ENCODE data around the gene LILRB1.
"Not testable (repeated sequence)": the region's sequence is repeated elsewhere in the genome, so short reads cannot be mapped to it uniquely, and the experiment has no call there.

Gene LILRB1

GRCh38 chr19:54630262-54630661 is at the start of gene LILRB1:
Gene LILRB1 (plus strand): TSS chr19:54630484. CDS start chr19:54631074, 590 bp downstream.
- DNase-seq: peak; percentile 52 to 57

GRCh38 chr19:54586397-54586796 is 43.9 kb upstream of the LILRB1 start:
- no peak for DNase-seq

DNA sequence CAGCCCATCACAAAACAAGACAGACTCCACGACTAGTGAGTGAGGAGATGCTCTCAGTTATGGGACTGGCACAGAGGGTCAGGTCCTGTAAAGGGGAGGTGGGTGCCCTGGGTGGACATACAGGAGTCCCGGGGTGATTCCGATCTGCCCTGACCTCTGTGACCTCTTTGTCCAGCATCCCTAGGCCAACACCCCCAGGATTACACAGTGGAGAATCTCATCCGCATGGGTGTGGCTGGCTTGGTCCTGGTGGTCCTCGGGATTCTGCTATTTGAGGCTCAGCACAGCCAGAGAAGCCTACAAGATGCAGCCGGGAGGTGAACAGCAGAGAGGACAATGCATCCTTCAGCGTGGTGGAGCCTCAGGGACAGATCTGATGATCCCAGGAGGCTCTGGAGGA is 43.3 kb upstream of the LILRB1 start:
- no peak for DNase-seq

GRCh38 chr19:54593445-54593844 is 36.8 kb upstream of the LILRB1 start, which contains the start of gene LILRA1:
Gene LILRA1 (plus strand): TSS chr19:54593632. CDS start chr19:54594245, 613 bp downstream.
- DNase-seq: peak; percentile 75 to 83

GRCh38 chr19:54593931-54594626 is 36.2 kb upstream of the LILRB1 start:
- DNase-seq: peak; percentile 11 to 16

GRCh38 chr19:54594737-54595136 is 35.5 kb upstream of the LILRB1 start:
- DNase-seq: no peak

DNA sequence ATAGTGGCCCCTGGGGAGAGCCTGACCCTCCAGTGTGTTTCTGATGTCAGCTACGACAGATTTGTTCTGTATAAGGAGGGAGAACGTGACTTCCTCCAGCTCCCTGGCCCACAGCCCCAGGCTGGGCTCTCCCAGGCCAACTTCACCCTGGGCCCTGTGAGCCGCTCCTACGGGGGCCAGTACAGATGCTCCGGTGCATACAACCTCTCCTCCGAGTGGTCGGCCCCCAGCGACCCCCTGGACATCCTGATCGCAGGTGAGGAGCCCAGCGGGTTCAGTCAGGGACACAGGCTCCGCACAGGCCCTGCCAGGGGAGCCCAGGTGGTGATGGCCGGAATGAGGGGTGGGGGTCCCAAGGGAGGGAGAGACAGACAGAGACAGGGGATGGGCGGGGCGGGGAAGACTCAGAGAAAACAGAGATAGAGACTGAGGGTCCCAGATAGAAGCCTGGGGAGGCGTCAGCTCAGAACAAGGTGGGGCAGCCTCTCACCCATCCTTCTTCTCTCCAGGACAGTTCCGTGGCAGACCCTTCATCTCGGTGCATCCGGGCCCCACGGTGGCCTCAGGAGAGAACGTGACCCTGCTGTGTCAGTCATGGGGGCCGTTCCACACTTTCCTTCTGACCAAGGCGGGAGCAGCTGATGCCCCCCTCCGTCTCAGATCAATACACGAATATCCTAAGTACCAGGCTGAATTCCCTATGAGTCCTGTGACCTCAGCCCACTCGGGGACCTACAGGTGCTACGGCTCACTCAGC is 34.4 kb upstream of the LILRB1 start:
- not testable (repeated sequence) for DNase-seq

DNA sequence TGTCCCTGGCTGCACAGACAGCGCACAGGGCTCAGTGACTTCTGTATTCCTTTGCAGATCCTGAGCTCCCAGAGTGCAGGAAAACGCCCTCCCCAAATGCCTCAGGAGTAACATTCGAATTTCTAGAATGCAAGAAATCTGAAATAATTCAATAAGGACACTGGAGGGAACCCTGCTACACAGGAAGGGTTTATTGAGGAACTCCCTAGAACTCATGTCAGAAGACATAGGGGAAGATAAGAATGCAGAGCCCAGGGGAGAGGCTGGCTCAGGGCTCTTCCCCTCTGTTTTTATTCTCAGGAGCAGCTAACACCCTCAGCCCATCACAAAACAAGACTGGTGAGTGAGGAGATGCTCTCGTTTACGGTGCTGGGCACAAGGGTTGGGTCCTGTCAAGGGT is 30.1 kb upstream of the LILRB1 start:
- DNase-seq: no peak

- DNase-seq: no peak
These were observed 24.1 kb upstream of the LILRB1 start for GRCh38 chr19:54606230-54606629.

GRCh38 chr19:54606891-54607784 is 23.1 kb upstream of the LILRB1 start:
- DNase-seq: no peak

GRCh38 chr19:54607785-54608150 is 22.5 kb upstream of the LILRB1 start:
- no peak for DNase-seq

DNA sequence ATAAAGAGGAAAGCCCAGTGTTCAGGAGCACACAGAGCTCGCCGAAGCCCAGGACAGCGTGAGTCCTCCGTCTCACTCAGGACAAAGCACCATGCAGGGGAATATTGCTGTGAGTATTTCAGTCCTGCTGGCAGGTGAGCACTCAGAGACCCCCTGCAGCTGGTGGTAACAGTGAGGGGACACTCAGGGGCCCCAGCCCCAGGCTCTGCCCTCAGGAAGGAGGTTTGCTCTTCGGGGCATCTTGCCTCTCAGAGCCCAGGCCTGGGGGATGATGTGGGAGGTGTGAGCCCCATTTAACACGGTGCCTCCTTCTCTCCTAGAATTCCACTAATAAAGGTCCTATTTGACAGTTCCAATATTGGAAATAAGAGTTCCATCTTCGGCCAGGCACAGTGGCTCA is 22.1 kb upstream of the LILRB1 start:
- DNase-seq: no peak

DNA sequence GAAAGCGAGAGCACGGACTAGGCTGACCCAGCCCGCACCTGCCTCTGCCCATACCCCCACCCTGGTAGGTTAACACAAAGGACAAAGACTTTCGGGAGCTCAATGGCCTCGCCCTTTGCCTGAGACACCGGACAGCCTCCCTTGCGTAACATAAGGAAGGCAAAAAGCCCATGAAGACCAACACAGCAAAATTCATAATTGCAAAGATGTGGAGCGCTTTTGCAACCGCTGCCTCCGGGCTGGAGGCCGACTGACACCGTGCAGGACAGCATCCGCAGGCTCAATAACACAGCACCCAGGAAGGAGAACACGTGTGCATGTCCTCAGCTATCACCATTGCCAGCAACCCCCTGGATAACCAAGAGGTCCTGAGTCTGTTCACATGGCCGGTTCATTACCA is 21.5 kb upstream of the LILRB1 start:
- DNase-seq: no peak

GRCh38 chr19:54609356-54609791 is 20.9 kb upstream of the LILRB1 start:
- DNase-seq: no peak

GRCh38 chr19:54612428-54612827 is 17.9 kb upstream of the LILRB1 start:
- DNase-seq: no peak

GRCh38 chr19:54614726-54615125 is 15.6 kb upstream of the LILRB1 start:
- no peak for DNase-seq

- DNase-seq: no peak
These were observed 14.2 kb upstream of the LILRB1 start for GRCh38 chr19:54616057-54616456.

DNA sequence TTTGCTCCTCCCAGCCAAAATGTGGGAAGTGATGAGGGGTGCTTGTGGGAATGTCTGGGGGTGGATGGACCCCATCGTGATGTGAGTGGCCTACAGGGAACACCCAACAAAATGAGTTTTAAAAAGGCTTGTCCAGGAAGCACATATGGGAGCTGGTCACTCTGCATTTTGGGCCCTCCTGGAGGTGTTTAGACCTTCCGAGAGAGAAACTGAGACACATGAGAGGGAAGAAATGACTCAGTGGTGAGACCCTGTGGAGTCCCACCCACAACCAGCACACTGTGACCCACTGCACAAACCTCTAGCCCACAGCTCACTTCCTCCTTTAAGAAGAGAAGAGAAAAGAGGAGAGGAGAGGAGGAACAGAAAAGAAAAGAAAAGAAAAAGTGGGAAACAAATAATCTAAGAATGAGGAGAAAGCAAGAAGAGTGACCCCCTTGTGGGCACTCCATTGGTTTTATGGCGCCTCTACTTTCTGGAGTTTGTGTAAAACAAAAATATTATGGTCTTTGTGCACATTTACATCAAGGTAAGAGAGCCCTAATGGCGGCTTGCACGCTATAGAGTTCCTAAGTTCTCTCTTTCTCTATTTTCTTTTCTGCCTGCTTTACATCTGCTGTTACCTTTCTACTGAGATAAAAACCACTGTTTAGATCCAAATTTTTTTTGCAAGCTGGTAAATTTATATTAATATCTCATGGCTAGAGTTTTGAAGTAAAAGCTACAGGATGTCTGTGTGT is 13.3 kb upstream of the LILRB1 start:
- no peak for DNase-seq

- DNase-seq: no peak
These were observed 9.8 kb upstream of the LILRB1 start for GRCh38 chr19:54620464-54620863.

DNA sequence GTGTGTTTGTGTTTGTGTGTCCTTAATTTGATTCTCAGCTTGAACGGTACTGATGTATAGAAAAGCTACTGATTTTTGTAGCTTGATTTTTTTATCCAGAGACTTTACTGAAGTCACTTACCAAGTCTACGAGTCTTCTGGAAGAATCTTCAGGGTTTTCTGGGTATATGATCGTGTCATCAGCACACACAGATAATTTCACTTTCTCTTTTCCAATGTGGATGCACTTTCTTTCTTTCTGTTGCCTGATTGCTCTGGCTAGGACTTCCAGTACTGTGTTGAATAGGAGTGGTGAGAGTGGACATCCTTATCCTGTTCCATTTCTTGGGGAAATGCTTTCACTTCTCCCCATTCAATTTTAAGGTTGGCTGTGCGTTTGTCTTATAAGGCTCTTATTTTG is 7.9 kb upstream of the LILRB1 start:
- DNase-seq: no peak

DNA sequence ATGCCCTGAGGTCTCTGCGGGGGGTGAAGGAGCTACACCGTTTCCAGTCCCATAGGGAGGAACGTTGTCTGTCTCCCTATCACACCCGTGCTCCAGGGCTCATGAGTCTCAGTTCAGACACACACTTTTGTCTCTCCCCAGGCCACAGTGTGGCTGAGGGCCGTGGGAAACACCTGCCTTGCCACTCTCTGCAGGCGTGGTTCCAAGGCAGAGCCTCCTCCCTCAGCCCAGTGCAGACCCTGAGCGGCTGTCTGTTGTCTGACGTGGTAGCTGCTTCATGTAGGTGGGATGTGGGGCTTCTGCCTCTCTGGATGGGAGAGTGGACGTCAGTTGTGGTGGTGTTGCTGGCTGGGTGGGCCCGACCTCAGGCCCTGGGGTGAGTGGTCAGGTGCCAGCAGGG is 6.0 kb upstream of the LILRB1 start:
- DNase-seq: not testable (repeated sequence)

GRCh38 chr19:54624934-54625730 is 5.2 kb upstream of the LILRB1 start:
- DNase-seq: not testable (repeated sequence)
